ENCODE results near the gene COLGALT1.

COLGALT1 gene

GRCh38 chr19:17616961-17617806 is 61.7 kb downstream of the COLGALT1 start:
- in situ Hi-C loops (cut with HindIII; ENCODE audit: low sequenced_read_pairs) = no loop called here
- TF ChIP-seq CTCF (IDR thresholded peaks at IDR 0.05; ENCODE audit: low read depth, low read length) = no peak
- H3K4me3 ChIP-seq (ENCODE audit: low read depth, low read length) = no peak overlapping the region
- DNase-seq (ENCODE audit: low read depth, low spot score) = no peak

GRCh38 chr19:17617807-17618192 is 62.4 kb downstream of the COLGALT1 start:
- TF ChIP-seq CTCF (IDR thresholded peaks at IDR 0.05; ENCODE audit: low read depth, low read length) = no peak
- DNase-seq (ENCODE audit: low read depth, low spot score) = no peak
- in situ Hi-C loops (cut with HindIII; ENCODE audit: low sequenced_read_pairs) = no loop called here
- H3K4me3 ChIP-seq (ENCODE audit: low read depth, low read length) = no peak overlapping the region

GRCh38 chr19:17618281-17618903 is 62.9 kb downstream of the COLGALT1 start:
- DNase-seq (ENCODE audit: low read depth, low spot score) = no peak
- no peak overlapping the region for H3K4me3 ChIP-seq (ENCODE audit: low read depth, low read length)
- no peak for TF ChIP-seq CTCF (IDR thresholded peaks at IDR 0.05; ENCODE audit: low read depth, low read length)
- in situ Hi-C loops (cut with HindIII; ENCODE audit: low sequenced_read_pairs) = no loop called here

GRCh38 chr19:17618936-17619335 is 63.5 kb downstream of the COLGALT1 start:
- no peak for TF ChIP-seq CTCF (IDR thresholded peaks at IDR 0.05; ENCODE audit: low read depth, low read length)
- no peak for DNase-seq (ENCODE audit: low read depth, low spot score)
- H3K4me3 ChIP-seq (ENCODE audit: low read depth, low read length) = no peak overlapping the region
- in situ Hi-C loops (cut with HindIII; ENCODE audit: low sequenced_read_pairs) = no loop called here

GRCh38 chr19:17620696-17621095 is 65.2 kb downstream of the COLGALT1 start:
- no peak for DNase-seq (ENCODE audit: low read depth, low spot score)
- H3K4me3 ChIP-seq (ENCODE audit: low read depth, low read length) = no peak overlapping the region
- in situ Hi-C loops (cut with HindIII; ENCODE audit: low sequenced_read_pairs) = no loop called here
- no peak for TF ChIP-seq CTCF (IDR thresholded peaks at IDR 0.05; ENCODE audit: low read depth, low read length)

GRCh38 chr19:17623224-17623935 is 67.9 kb downstream of the COLGALT1 start:
- no peak overlapping the region for H3K4me3 ChIP-seq (ENCODE audit: low read depth, low read length)
- in situ Hi-C loops (cut with HindIII; ENCODE audit: low sequenced_read_pairs) = no loop called here
- no peak for DNase-seq (ENCODE audit: low read depth, low spot score)
- TF ChIP-seq CTCF (IDR thresholded peaks at IDR 0.05; ENCODE audit: low read depth, low read length) = no peak
